GM19324 (cell line): Measurements from ENCODE around the gene C13orf46.

Experiments
- ATAC-seq: cut with Tn5 transposase; IDR thresholded peaks from one replicate; pipeline ENCODE4 v1.9.1; 2021; ENCODE audit warnings: mild to moderate bottlenecking, moderate library complexity; ENCODE audit not compliant: unreplicated experiment, low FRiP score

Gene C13orf46

GRCh38 chr13:113927661-113928581 is 46.0 kb downstream of the C13orf46 start:
- no peak for ATAC-seq

- ATAC-seq, result no peak
Measured at GRCh38 chr13:113926951-113927660, 46.8 kb downstream of the C13orf46 start.

DNA sequence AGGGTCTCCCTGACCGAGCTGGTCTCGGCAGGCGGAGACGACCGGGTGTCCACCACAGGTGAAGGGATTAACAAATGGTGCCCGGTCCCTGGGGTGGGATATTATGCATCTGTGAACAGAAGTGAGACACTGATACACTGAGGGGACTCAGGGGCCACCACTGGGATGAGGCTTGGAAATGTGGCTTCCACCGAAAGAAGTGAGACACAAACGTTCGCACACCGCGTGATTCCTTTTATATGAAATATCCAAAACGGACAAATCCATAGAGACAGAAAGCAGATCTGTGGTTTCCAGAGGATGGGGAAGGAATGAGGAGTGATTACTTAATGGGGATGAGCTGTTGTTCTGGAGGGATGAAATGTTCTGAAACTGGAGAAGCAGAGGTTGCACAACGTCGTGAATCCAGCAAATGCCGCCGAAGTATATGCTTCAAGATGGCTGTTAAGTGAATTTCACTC is 47.5 kb downstream of the C13orf46 start:
- no peak for ATAC-seq

- no peak for ATAC-seq
Measured at GRCh38 chr13:113924184-113924901, 49.5 kb downstream of the C13orf46 start.

GRCh38 chr13:113923376-113924063 is 50.4 kb downstream of the C13orf46 start:
- no peak for ATAC-seq

GRCh38 chr13:113922412-113923118 is 51.3 kb downstream of the C13orf46 start:
- no peak for ATAC-seq

GRCh38 chr13:113921763-113922162 is 52.1 kb downstream of the C13orf46 start:
- ATAC-seq, result no peak

DNA sequence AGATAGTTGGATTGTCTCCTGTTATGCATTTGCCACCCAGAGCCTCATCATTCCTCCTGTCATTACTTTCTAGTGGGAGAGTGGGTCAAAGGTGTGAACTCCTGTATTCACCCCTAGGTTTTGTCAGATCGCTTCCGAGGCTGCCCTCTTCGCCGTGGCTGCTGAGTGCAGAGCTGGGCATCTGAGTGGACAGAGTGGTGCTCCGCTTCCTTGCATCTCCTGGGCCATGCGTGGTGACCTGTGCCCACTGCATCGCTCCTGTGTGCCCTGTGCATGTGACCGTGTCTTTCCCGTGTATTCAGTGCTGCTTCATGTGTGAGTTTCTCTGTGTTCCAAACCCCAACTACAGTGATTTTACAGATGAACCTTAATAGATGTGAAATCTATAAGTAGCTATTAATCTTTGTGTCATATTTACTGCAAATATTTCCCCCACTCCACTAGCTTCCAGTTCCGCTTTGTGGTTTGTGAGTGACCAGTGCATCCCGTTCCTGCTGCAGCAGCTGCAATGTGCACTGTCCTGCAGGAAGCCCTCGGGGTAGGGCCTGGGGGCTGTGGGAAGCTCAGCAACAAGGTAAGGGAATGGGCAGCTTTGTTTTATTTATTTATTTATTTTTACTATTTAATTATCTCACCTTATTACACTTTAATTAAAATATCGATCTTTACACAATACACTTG is 53.1 kb downstream of the C13orf46 start:
- no peak for ATAC-seq

- no peak for ATAC-seq
Measured at GRCh38 chr13:113919761-113920559, 53.9 kb downstream of the C13orf46 start.

- no peak for ATAC-seq
Measured at GRCh38 chr13:113918981-113919701, 54.7 kb downstream of the C13orf46 start.

- ATAC-seq, result no peak
Measured at GRCh38 chr13:113918580-113918979, 55.3 kb downstream of the C13orf46 start.

GRCh38 chr13:113917594-113918371 is 56.1 kb downstream of the C13orf46 start:
- no peak for ATAC-seq

DNA sequence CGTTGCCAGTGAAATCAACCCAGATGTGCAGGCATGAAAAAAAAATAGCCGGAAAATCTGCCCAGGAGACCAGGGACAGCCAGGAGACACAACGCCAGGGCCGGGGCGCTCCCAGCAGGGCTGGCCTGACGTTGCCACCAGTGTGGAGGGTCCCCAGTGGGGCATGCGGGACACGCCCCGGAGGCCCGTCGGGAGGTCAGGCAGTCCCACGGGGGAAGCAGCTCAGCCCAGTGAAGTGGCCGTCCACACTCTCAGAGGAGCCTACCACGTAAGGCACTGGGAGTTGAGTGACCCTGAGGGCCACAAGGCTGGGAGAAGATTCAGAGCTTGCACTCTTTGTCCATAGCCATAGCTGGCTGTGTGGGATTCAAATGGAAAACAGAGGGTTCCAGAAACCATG is 56.8 kb downstream of the C13orf46 start:
- no peak for ATAC-seq

DNA sequence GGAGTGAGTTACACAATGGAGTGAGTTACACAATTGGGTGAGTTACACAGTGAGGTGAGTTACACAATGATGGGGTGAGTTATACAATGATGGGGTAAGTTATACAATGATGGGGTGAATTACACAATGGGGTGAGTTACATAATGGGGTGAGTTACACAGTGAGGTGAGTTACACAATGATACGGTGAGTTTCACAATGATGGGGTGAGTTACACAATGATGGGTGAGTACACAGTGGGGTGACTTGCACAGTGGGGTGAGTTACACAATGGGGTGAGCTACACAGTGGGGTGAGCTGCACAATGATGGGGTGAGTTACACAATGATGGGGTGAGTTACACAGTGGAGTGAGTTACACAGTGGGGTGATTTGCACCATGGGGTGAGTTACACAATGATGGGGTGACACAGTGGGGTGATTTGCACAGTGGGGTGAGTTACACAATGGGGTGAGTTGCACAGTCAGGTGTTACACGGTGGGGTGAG is 57.5 kb downstream of the C13orf46 start:
- ATAC-seq, result no peak

DNA sequence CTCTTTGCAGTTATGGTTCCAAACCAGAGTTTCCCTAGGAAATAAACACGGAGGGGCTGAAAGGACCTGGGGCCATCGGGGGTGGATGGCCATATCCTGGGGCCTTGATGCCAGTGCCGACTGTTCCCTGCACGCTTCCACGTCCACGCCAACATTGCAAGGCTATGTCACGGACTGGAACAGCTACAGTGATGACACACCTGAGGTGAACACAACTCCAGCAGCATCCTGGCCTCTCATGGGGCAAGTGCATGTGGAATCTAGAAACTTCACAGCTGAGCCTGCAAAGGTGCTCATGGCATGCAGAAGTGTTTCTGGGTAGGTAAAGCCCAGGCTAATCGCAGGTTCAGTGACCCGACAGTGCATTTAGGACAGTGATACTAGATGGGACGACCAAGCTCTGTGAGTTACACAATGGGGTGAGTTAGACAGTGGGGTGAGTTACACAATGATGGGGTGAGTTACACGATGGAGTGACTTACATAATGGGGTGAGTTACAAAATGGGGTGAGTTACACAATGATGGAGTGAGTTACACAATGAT is 58.0 kb downstream of the C13orf46 start:
- ATAC-seq, result no peak

DNA sequence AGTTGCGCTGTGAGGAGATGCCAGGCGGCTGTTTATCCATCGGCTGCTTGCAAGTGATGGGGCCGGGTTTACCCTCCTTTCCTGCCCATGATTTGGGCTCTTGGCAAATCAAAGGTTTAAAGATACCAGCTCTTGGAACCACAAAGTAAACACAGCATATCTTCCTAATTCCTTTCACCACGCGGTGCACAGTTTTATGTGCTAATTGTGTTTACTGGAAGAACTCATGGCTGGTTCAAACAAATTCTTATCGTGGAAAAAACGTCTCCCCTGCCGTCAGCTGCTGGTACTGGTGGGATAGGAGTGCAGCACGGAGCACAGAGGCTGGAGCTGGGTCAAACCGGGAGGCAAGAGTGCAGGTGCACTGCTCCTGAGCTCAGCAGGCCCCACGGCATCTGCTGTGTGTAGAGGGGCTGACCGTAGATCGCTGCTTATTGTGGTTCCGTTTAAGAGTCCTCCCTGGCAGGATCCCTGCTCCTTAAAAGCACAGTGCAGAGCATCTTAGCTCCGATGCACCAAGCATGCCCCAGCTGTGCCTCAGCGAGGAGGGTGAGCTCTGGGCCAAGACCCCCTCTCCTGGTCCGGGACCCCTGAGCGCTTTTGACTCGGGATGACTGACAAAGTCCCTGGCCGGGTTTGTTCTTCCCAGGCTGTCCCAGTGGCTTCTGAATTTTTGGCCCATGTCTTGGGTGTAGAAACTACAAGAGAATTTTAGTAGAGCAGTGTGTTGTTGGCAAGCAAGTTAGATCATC is 58.7 kb downstream of the C13orf46 start:
- ATAC-seq, result no peak
